OCI-LY1 (cell line): ENCODE results near the gene TSSK3.

Source experiments
- H2AFZ ChIP-seq: fragments of 200-600 bp; sonication (generic), shearing (Covaris generic); 2 replicates; pipeline ENCODE4 v1.6.0; 2014; ENCODE audit warnings: antibody characterized with exemption, mild to moderate bottlenecking, low read length
- H3F3A ChIP-seq: fragments of 200-600 bp; sonication (generic), shearing (Covaris generic); 2 replicates; pipeline ENCODE4 v1.6.0; 2014; ENCODE audit warnings: mild to moderate bottlenecking, antibody characterized with exemption, low read length, moderate library complexity; ENCODE audit not compliant: insufficient read depth
- H3K27ac ChIP-seq: fragments of 200-600 bp; sonication (generic); 2 replicates; pipeline ENCODE4 v1.5.1; 2014; ENCODE audit warnings: low read length, mixed run types, mild to moderate bottlenecking, low read depth; ENCODE audit not compliant: poor library complexity, severe bottlenecking
- H3K27me3 ChIP-seq: fragments of 200-600 bp; sonication (generic); 2 replicates; pipeline ENCODE4 v1.6.0; 2014; ENCODE audit warnings: antibody characterized with exemption, mild to moderate bottlenecking, low read length, moderate library complexity; ENCODE audit not compliant: insufficient read depth
- H3K36me3 ChIP-seq: fragments of 200-600 bp; sonication (generic); 2 replicates; pipeline ENCODE4 v1.6.1; 2014; ENCODE audit warnings: mild to moderate bottlenecking, antibody characterized with exemption, low read length, moderate library complexity, mixed read lengths; ENCODE audit not compliant: insufficient read depth
- H3K4me1 ChIP-seq: fragments of 200-600 bp; sonication (generic); 2 replicates; pipeline ENCODE4 v1.5.1; 2014; ENCODE audit warnings: mild to moderate bottlenecking, low read length, moderate library complexity; ENCODE audit not compliant: insufficient read depth, severe bottlenecking
- H3K4me2 ChIP-seq: fragments of 200-600 bp; sonication (generic), shearing (Covaris generic); 2 replicates; pipeline ENCODE4 v1.6.1; 2014; ENCODE audit warnings: low read length
- H3K4me3 ChIP-seq: fragments of 200-600 bp; sonication (generic); 2 replicates; pipeline ENCODE4 v1.5.1; 2014; ENCODE audit warnings: low read length, low read depth, mild to moderate bottlenecking, mixed read lengths; ENCODE audit not compliant: poor library complexity, severe bottlenecking
- H3K79me2 ChIP-seq: fragments of 200-600 bp; shearing (Covaris generic); 2 replicates; pipeline ENCODE4 v1.6.1; 2016; ENCODE audit warnings: mixed run types, low read length, mixed read lengths; ENCODE audit not compliant: insufficient read depth
- H3K9ac ChIP-seq: fragments of 200-600 bp; sonication (generic), shearing (Covaris generic); 2 replicates; pipeline ENCODE4 v1.6.1; 2014; ENCODE audit warnings: mild to moderate bottlenecking, low read length, mixed read lengths
- H3K9me2 ChIP-seq: fragments of 200-600 bp; sonication (generic), shearing (Covaris generic); 2 replicates; pipeline ENCODE4 v1.6.1; 2014; ENCODE audit warnings: low read depth, mild to moderate bottlenecking, low read length, mixed read lengths
- H3K9me3 ChIP-seq: fragments of 200-600 bp; shearing (Covaris generic); 2 replicates; pipeline ENCODE4 v1.6.1; 2014; ENCODE audit warnings: low read length, mixed read lengths
- H4K20me1 ChIP-seq: fragments of 200-600 bp; sonication (generic), shearing (Covaris generic); 2 replicates; pipeline ENCODE4 v1.6.0; 2016; ENCODE audit warnings: mild to moderate bottlenecking, low read length; ENCODE audit not compliant: insufficient read depth
- CTCF ChIP-seq: fragments of 200-600 bp; sonication (generic), shearing (Covaris generic); IDR thresholded peaks from 2 replicates; pipeline ENCODE4 v1.5.1; 2017; ENCODE audit warnings: mild to moderate bottlenecking, antibody characterized with exemption, low read length, moderate library complexity, mixed read lengths
- EZH2 ChIP-seq: fragments of 200-600 bp; sonication (generic), shearing (Covaris generic); IDR thresholded peaks from 2 replicates; pipeline ENCODE4 v1.8.0; 2017; ENCODE audit warnings: borderline replicate concordance, mixed run types, mild to moderate bottlenecking, antibody characterized with exemption, low read length, moderate library complexity, mixed read lengths

TSSK3 gene

GRCh38 chr1:32376199-32376598 is 13.9 kb downstream of the TSSK3 start:
- no peaks in the 10 kb centered on the region for H4K20me1 ChIP-seq
- H3K4me2 ChIP-seq, result no peak overlapping the region
- H3K27me3 ChIP-seq, result no peaks in the 10 kb centered on the region
- no peak overlapping the region for H2AFZ ChIP-seq
- no peaks in the 10 kb centered on the region for H3K4me1 ChIP-seq
- H3K36me3 ChIP-seq, result peaks cover 89% of the 10 kb centered on the region
- no peak overlapping the region for H3K27ac ChIP-seq
- H3K79me2 ChIP-seq, result no peaks in the 10 kb centered on the region
- no peak overlapping the region for H3K9ac ChIP-seq
- no peaks in the 10 kb centered on the region for H3F3A ChIP-seq
- H3K9me2 ChIP-seq, result no peaks in the 10 kb centered on the region
- TF ChIP-seq CTCF, result no peak
- TF ChIP-seq EZH2, result no peak
- H3K4me3 ChIP-seq, result no peak overlapping the region
- no peaks in the 10 kb centered on the region for H3K9me3 ChIP-seq

GRCh38 chr1:32377541-32378220 is 15.3 kb downstream of the TSSK3 start:
- Histone ChIP-seq H3F3A (no peaks in the 10 kb centered on the region), H3K4me2 (no peak overlapping the region), H3K79me2 (no peaks in the 10 kb centered on the region), H3K4me1 (no peaks in the 10 kb centered on the region), H3K36me3 (peaks cover 90% of the 10 kb centered on the region), H3K9me3 (no peaks in the 10 kb centered on the region), H2AFZ (no peak overlapping the region), H3K9ac (no peak overlapping the region), H3K4me3 (no peak overlapping the region), H3K9me2 (no peaks in the 10 kb centered on the region), H3K27me3 (no peaks in the 10 kb centered on the region), H3K27ac (no peak overlapping the region), H4K20me1 (no peaks in the 10 kb centered on the region)
- TF ChIP-seq CTCF (no peak), EZH2 (no peak)

- H3K4me1 ChIP-seq, result no peaks in the 10 kb centered on the region
- no peaks in the 10 kb centered on the region for H3K27me3 ChIP-seq
- H3K4me2 ChIP-seq, result no peak overlapping the region
- H3F3A ChIP-seq, result no peaks in the 10 kb centered on the region
- no peaks in the 10 kb centered on the region for H3K9me2 ChIP-seq
- no peak overlapping the region for H2AFZ ChIP-seq
- no peaks in the 10 kb centered on the region for H3K9me3 ChIP-seq
- TF ChIP-seq CTCF (no peak), EZH2 (no peak)
- no peaks in the 10 kb centered on the region for H4K20me1 ChIP-seq
- H3K36me3 ChIP-seq, result peaks cover 92% of the 10 kb centered on the region
- no peak overlapping the region for H3K9ac ChIP-seq
- no peak overlapping the region for H3K27ac ChIP-seq
- no peaks in the 10 kb centered on the region for H3K79me2 ChIP-seq
- no peak overlapping the region for H3K4me3 ChIP-seq
Measured at GRCh38 chr1:32380057-32380456, 17.7 kb downstream of the TSSK3 start.
